ENCODE results near the gene TMEM33.
A peak's percentile ranks its signal among the peaks of the same experiment; 100 is the strongest.

The TMEM33 gene

DNA sequence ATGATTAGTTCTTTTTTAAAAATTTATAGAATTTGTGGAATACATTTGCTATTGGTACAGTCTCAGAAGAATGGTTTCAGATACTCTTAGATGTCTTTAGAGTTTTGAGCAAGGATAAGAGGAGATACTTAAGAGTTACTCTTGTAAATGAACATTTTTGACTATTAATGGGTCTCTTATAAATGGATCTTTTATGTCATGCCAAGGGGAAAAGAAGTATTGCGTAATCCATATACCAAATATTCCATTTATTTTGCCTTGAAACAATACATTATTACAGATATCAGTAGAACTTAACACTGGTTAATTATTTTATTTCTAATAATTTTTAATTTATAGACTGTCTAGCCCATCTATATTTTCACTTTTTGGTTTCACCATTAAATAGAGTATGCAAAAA, 29.2 kb downstream of the TMEM33 start:
- Histone ChIP-seq H3K4me1 (peaks cover 0 to 1% (median 0%) of the 10 kb centered on the region in 10 experiments; a peak in 1 of 20 replicates), H3K4me2 (no peak overlapping the region), H3K27ac (no peak overlapping the region), H3K36me3 (peaks cover 0 to 16% (median 5%) of the 10 kb centered on the region in 11 experiments; a peak in 6 of 22 replicates), H3K27me3 (no peaks in the 10 kb centered on the region), H3K9me3 (replicated peaks in 1 of 11) (peaks cover 15 to 20% (median 17%) of the 10 kb centered on the region in 11 experiments), H4K20me1 (no peaks in the 10 kb centered on the region), H3K4me3 (no peak overlapping the region), H3K9ac (no peak overlapping the region)
- peak in 4 of 11 experiments; percentile 30 to 78 (median 44); a peak in 6 of 22 replicates for TF ChIP-seq Cebpa-rat (IDR thresholded peaks at IDR 0.05)

DNA sequence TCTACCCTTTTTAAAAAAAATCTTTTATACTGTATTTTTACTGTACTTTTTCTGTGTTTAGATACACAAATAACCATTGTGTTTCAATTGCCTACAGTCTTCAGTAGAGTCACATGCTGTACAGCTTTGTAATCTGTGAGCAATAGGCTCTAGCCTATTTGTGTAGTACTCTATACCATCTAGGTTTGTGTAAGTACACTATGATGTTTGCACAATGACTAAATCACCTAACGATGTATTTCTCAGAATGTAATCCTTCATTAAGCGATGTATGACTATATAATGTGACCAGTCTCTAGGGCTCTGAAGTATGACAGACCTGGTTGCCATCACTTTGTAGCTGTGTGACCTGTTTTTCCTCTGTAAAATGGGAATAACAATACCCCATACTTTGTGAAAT, 32.2 kb downstream of the TMEM33 start:
- Histone ChIP-seq H3K36me3 (peaks cover 0 to 13% (median 0%) of the 10 kb centered on the region in 11 experiments; a peak in 2 of 22 replicates), H3K4me1 (peaks cover 0 to 9% (median 0%) of the 10 kb centered on the region in 10 experiments; a peak in 2 of 20 replicates), H3K27ac (no peak overlapping the region), H3K4me2 (no peak overlapping the region), H3K27me3 (no peaks in the 10 kb centered on the region), H4K20me1 (no peaks in the 10 kb centered on the region), H3K4me3 (no peak overlapping the region), H3K9me3 (replicated peaks in 1 of 11) (peaks cover 19 to 31% (median 20%) of the 10 kb centered on the region in 11 experiments), H3K9ac (no peak overlapping the region)
- TF ChIP-seq Cebpa-rat (IDR thresholded peaks at IDR 0.05), result no peak

DNA sequence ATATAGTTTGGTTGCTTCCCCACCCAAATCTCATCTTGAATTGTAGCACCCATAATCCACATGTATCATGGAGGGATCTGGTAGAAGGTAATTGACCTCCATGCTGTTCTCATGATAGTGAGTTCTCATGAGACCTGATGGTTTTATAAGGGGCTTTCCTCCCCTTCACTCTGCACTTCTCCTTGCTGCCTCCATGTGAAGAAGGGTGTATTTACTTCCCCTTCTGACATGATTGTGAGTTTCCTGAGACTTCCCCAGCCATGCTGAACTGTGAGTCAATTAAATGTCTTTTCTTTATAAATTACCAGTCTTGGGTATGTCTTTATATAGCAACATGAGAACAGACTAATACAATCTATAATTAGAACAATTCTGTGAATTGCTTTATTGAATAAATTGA, 34.4 kb downstream of the TMEM33 start:
- peaks cover 19 to 31% (median 20%) of the 10 kb centered on the region in 11 experiments for H3K9me3 ChIP-seq (replicated peaks in 1 of 11)
- H3K27me3 ChIP-seq, result no peaks in the 10 kb centered on the region
- H3K4me1 ChIP-seq, result peaks cover 0 to 9% (median 0%) of the 10 kb centered on the region in 10 experiments; a peak in 2 of 20 replicates
- H3K9ac ChIP-seq, result no peak overlapping the region
- no peak overlapping the region for H3K27ac ChIP-seq
- H3K4me2 ChIP-seq, result 0 out of 22 replicates have a peak overlapping the region, but pooled peaks of 1 of the 11 experiments have one; percentile 2
- H3K4me3 ChIP-seq, result no peak overlapping the region
- no peak for TF ChIP-seq Cebpa-rat (IDR thresholded peaks at IDR 0.05)
- no peaks in the 10 kb centered on the region for H4K20me1 ChIP-seq
- peaks cover 0 to 13% (median 0%) of the 10 kb centered on the region in 11 experiments; a peak in 2 of 22 replicates for H3K36me3 ChIP-seq

DNA sequence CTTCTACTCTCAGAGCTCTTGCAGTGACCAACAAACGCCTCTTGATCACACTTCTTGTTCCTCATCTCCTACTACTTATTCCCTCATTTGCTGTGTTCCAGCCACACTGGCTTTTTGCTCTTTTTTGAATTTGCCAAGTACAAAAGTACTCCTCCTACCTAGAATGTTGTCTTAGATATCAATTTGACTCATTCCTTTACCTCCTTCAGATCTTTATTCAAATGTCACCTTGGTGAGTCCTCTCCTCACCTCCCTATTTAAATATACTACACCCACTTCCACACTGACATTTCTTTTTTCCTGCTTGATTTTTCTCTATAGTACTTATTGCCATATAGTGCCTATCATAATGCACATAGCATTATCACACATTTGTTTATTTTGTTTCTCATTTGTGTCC, 40.1 kb downstream of the TMEM33 start:
- Histone ChIP-seq H3K4me2 (no peak overlapping the region), H3K9ac (no peak overlapping the region), H4K20me1 (no peaks in the 10 kb centered on the region), H3K27me3 (no peaks in the 10 kb centered on the region), H3K27ac (no peak overlapping the region), H3K9me3 (replicated peaks in 1 of 11) (peaks cover 0 to 10% (median 0%) of the 10 kb centered on the region in 11 experiments; a peak in 5 of 22 replicates), H3K4me3 (no peak overlapping the region), H3K36me3 (no peaks in the 10 kb centered on the region), H3K4me1 (peaks cover 0 to 20% (median 0%) of the 10 kb centered on the region in 10 experiments; a peak in 7 of 20 replicates)
- TF ChIP-seq Cebpa-rat (IDR thresholded peaks at IDR 0.05), result no peak

DNA sequence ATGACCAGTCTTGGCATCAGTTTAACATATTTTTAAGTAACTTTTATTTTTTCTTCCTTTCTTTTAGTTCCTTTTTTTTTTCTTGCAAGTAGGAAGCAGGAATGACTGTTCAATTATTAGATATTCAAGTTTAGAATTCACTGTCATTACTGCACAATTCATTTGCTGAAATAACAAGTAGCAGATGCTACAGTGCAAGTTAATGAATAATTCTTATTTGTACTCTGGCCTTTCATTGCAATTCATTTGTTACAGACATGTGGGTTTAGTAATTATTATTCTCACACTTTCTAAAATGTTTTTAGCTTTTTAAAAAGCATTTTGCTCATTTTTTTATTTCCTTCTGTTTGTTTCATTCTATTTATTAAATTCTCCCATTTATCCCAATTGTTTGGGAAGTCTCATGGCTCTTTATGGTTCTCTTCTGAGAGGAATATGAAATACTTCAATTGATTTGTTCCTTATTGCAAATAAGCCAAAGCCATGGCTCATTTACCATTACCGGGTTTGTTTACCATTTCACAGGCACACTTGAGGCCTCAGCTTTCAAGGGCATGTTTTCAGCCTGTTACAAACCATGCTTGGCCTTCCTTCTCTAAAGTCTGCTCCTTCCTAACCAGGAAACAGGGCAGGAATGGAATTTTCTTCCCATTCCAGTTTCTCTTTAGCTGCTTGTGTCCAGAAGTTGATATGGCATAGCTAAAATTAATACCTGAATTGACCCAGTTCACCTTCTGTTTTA, 41.7 kb downstream of the TMEM33 start:
- H3K4me1 ChIP-seq, result peaks cover 0 to 20% (median 0%) of the 10 kb centered on the region in 10 experiments; a peak in 7 of 20 replicates
- H3K27me3 ChIP-seq, result no peaks in the 10 kb centered on the region
- H4K20me1 ChIP-seq, result no peaks in the 10 kb centered on the region
- H3K4me3 ChIP-seq, result no peak overlapping the region
- H3K4me2 ChIP-seq, result peak overlapping the region in 1 of 11 experiments; percentile 35; a peak in 1 of 22 replicates
- no peak for TF ChIP-seq Cebpa-rat (IDR thresholded peaks at IDR 0.05)
- H3K9ac ChIP-seq, result no peak overlapping the region
- no peak overlapping the region for H3K27ac ChIP-seq
- no peaks in the 10 kb centered on the region for H3K36me3 ChIP-seq
- peaks cover 0 to 7% (median 0%) of the 10 kb centered on the region in 11 experiments; a peak in 6 of 22 replicates for H3K9me3 ChIP-seq (replicated peaks in 1 of 11)

DNA sequence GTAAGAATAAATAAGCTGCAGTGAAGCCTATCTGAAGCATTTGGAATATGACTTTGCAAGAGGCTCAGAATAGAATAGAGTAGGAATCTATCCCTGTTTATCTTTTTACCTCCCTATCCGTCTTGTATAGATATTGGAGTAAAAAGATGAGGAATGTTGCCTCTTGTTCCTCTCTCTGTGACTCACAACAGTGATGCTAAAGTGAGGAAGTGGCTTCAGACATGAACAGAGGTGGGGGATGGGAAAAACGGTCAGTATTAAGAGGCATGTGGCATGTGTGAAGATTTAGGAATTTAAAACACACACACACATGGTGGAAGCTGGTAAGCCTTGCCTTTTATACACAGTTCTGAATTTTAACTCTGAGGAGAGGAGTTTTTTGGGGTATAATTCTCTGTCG, 42.5 kb downstream of the TMEM33 start:
- Histone ChIP-seq H4K20me1 (no peaks in the 10 kb centered on the region), H3K27me3 (no peaks in the 10 kb centered on the region), H3K27ac (no peak overlapping the region), H3K36me3 (no peaks in the 10 kb centered on the region), H3K4me2 (peak overlapping the region in 4 of 11 experiments; percentile 18 to 35 (median 20); a peak in 2 of 22 replicates), H3K4me1 (peaks cover 0 to 20% (median 0%) of the 10 kb centered on the region in 10 experiments; a peak in 7 of 20 replicates), H3K9ac (no peak overlapping the region), H3K4me3 (no peak overlapping the region), H3K9me3 (replicated peaks in 1 of 11) (peaks cover 0 to 6% (median 0%) of the 10 kb centered on the region in 11 experiments; a peak in 1 of 22 replicates)
- TF ChIP-seq Cebpa-rat (IDR thresholded peaks at IDR 0.05), result no peak

DNA sequence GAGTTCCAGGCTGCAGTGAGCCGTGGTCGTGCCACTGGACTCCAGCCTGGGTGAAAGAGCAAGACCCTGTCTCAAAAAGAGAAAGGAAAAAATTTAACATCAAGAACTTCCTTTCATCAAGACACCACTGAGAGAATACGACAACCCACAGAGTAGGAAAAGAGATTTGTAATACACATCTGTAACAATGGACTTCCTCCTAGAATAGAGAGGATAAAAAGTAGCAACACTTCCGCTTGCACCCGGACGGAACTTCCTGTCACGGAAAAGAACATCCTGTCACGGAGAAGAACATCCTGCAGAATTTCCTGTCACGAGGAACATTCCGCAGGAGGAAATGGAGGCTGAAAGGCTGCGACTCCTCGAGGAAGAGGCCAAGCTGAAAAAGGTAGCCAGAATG, 46.2 kb downstream of the TMEM33 start, which contains the start of gene DCAF4L1:
Gene DCAF4L1 (plus strand): TSS at position 301 of the 400 bp plus-strand sequence. CDS start 37 bp downstream, at position 338.
- Histone ChIP-seq H3K4me3 (no peak within 1 kb of the TSS), H3K27ac (no peak within 1 kb of the TSS)

DNA sequence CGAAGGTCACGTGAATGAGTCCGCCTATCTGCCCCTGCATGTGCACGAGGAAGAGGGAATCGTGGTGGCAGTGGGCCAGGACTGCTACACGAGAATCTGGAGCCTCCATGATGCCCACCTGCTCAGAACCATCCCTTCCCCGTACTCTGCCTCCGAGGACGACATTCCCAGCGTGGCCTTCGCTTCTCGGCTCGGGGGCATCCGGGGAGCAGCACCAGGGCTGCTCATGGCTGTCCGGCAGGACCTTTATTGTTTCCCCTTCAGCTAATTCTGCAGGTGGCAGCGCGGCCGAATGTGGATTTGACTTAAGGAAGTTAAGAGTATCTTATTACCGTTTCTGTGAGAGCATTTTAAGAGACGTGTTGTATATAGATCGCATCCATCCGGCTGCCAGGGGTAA, 47.5 kb downstream of the TMEM33 start:
- H3K27me3 ChIP-seq, result no peaks in the 10 kb centered on the region
- no peaks in the 10 kb centered on the region; a peak in 1 of 22 replicates for H3K9me3 ChIP-seq (replicated peaks in 1 of 11)
- H3K4me3 ChIP-seq, result no peak overlapping the region
- peaks cover 0 to 5% (median 0%) of the 10 kb centered on the region in 10 experiments; a peak in 7 of 20 replicates for H3K4me1 ChIP-seq
- H3K36me3 ChIP-seq, result no peaks in the 10 kb centered on the region
- no peak overlapping the region for H3K4me2 ChIP-seq
- TF ChIP-seq Cebpa-rat (IDR thresholded peaks at IDR 0.05), result no peak
- H4K20me1 ChIP-seq, result no peaks in the 10 kb centered on the region
- H3K27ac ChIP-seq, result no peak overlapping the region
- H3K9ac ChIP-seq, result no peak overlapping the region

More for the DNA sequence above, 46.2 kb downstream of the TMEM33 start, which contains the start of gene DCAF4L1:
- Histone ChIP-seq H3K9ac (no peak within 1 kb of the TSS), H4K20me1 (no peaks in the 10 kb centered on the region), H3K4me1 (peaks cover 0 to 18% (median 0%) of the 10 kb centered on the region in 10 experiments; a peak in 7 of 20 replicates), H3K36me3 (no peaks in the 10 kb centered on the region), H3K9me3 (replicated peaks in 1 of 11) (no peaks in the 10 kb centered on the region; a peak in 1 of 22 replicates), H3K4me2 (no peak within 1 kb of the TSS), H3K27me3 (no peaks in the 10 kb centered on the region)
- no peak for TF ChIP-seq Cebpa-rat (IDR thresholded peaks at IDR 0.05)

DNA sequence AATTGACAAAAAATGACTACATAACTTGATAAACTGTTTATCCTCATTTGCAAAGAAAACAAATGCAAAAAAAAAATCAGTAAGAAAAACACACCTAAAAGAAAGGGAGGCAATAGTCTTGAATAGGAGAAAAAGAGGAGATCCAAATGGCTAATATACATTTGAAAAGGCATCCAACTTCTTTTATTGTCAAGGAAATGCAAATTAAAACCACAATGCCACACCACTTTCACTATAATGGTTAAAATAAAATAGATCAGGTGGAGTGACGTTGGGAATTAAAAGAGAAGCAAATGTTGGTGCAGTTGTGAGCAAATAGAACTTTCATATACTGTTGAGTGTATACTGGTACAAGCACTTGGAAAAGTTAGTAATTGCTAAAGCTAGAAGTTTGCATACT, 49.9 kb downstream of the TMEM33 start:
- H3K4me2 ChIP-seq, result no peak overlapping the region
- no peak overlapping the region for H3K4me3 ChIP-seq
- no peak for TF ChIP-seq Cebpa-rat (IDR thresholded peaks at IDR 0.05)
- H3K27ac ChIP-seq, result no peak overlapping the region
- H3K9me3 ChIP-seq (replicated peaks in 1 of 11), result no peaks in the 10 kb centered on the region; a peak in 1 of 22 replicates
- no peak overlapping the region for H3K9ac ChIP-seq
- H3K27me3 ChIP-seq, result no peaks in the 10 kb centered on the region
- peaks cover 6 to 18% (median 7%) of the 10 kb centered on the region in 10 experiments; a peak in 17 of 20 replicates for H3K4me1 ChIP-seq
- no peaks in the 10 kb centered on the region for H3K36me3 ChIP-seq
- H4K20me1 ChIP-seq, result no peaks in the 10 kb centered on the region

All from BLaER1 treated with 17β-estradiol and CSF1 and Interleukin-3, amounts not matched to agents 10 nM and 100 nM (cell line).